Right hindlimb (tissue), 1 donor: ENCODE data around the gene RNF217.
A peak's percentile ranks its signal among the peaks of the same experiment; 100 is the strongest.
"Not testable (repeated sequence)": the region's sequence is repeated elsewhere in the genome, so short reads cannot be mapped to it uniquely, and the experiment has no call there.

Experiments used
- DNase-seq: peaks from one replicate; pipeline ENCODE4 v3.0.0-alpha.2; 2018

RNF217 gene

DNA sequence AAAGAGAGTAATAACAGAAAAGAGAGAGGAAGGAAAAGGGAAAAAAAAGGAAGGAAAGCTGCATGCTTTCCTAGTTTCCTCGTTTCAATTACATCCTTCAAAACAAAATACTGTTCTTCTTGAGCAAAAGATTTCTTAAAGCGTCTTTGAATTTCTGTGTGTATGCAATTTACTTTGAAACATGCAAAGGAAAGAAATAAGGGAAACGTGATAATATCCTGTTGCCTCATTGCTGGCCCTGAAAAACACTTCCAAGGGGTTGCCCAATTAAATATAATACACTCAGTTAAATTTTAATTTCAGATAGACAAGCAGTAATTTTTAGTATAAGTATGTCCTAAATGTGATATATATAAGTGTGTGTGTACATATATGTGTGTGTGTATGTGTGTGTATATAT lies 140.2 kb downstream of the RNF217 start:
- DNase-seq: no peak

DNA sequence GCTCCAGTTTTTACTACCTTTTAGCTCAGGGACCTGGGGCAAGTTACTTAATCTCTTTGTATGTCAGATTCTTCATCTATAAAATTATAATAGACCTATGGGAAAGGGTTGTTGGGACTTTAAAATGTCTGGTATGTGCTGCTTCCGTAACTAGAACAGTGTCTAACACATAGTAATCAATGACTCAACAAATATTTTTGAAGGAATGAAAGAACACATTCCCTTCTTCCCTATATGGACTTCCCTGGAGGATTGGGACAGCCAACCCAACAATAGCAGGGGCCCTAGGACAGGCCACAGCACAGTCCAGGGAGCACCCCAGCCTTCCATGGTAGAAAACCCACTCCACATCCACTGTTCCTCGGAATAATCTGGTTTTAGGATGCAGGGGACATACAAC lies 140.7 kb downstream of the RNF217 start:
- no peak for DNase-seq

DNA sequence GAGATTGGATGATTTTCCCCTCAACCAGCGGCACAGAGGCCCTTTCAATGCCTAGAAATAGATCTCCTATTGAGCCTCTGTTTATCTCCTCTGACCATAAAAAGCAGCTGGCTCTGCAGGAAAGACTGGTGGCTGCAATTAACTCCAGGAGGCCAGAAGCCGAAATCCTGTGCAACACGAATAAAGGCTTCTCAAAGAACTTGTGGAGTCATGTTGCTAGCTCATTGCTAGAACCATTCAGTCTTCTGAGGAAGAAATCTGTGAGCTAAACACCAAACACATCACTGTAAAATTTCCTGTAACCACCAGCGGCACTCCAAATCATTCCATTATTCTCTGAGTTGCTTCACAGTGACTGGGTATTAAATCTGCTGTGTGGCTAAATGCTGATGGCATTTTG lies 142.2 kb downstream of the RNF217 start:
- no peak for DNase-seq

- no peak for DNase-seq
Measured at GRCh38 chr6:125107048-125107447, 144.8 kb downstream of the RNF217 start.

GRCh38 chr6:125107896-125108295 lies 145.7 kb downstream of the RNF217 start:
- no peak for DNase-seq

GRCh38 chr6:125110056-125110455 lies 147.8 kb downstream of the RNF217 start:
- DNase-seq: no peak

- no peak for DNase-seq
Measured at GRCh38 chr6:125111219-125111983, 149.2 kb downstream of the RNF217 start.

DNA sequence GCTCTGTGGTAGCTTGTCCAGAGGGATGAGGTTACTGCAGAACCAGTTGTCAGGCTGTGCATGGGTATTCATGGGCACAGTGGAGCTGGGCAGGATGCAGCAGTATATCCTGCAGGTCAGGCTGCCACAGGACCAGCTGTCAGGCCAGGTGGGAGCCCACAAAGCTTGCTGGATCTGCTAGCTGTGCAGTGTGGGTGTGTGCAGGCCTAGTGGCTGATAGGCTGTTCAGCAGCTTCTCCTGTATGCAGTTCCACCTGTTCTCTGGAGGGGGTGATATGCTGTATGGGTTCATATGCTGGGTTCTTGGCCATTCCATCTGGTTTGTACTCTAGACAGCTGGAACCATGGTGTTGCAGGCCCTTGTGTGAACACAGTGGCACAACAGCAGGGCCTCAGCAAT lies 150.7 kb downstream of the RNF217 start:
- no peak for DNase-seq

DNA sequence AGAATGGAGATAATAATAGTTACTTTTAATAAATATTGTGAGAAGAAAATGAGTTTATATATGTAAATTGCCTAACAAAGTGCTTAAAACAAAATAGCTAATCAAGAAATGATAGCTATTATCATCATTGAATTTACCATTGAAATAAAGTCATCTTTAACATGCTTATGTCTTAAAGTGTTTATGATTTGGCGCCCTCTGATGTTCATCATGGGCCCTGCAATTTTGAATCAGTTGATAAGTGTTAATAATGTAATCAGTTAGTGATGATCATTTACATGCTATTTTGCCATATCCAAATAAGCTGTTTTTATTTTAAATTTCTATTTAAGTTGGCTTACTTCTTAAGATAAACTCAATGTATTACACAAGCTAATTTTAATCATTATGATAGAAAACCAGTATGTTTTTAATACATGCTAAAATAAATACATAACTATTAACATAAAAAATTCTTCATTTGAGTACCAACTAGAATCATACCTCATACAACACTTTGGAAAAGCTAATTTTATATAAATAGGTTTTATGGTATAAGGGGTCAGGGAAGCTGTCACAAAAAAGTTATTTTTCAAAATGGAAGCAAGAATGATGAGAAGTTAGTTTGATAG lies 152.1 kb downstream of the RNF217 start:
- DNase-seq: peak; percentile 38

DNA sequence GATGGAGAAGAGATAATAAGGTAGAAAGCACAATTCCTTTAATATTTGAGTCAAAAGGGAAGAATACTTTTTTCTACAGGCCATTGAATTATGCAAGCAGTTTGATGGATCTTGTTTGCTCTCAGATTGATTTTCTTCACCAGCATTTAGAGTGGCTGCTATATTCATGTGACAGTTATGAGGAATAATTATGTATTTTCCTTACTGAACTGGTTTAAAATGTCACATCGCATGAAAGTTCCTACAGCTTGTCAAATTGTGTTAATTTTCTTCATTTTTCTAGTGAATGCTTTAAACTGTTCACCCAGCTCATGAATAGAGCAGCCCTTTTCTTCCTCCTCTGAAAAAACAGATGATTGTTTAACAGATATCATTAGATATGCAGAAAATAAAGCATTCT lies 153.9 kb downstream of the RNF217 start:
- no peak for DNase-seq

DNA sequence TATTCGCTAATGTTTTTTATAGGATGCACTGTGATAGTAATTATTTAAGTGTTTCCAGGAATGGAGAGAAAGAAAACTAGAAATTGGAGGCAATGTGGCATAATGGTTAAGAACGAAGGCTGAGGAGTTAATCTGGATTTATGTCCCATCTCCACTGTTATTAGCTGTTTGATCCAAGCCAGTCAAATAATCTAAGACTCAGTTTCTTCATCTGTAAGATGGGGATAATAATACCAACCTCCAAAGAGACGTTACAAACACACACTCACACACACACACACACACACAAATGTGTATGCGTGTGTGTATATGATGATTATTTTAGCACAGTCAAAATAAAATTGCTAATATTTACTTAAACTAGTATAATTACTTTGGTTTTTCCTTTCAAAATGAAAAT lies 154.5 kb downstream of the RNF217 start:
- no peak for DNase-seq

DNA sequence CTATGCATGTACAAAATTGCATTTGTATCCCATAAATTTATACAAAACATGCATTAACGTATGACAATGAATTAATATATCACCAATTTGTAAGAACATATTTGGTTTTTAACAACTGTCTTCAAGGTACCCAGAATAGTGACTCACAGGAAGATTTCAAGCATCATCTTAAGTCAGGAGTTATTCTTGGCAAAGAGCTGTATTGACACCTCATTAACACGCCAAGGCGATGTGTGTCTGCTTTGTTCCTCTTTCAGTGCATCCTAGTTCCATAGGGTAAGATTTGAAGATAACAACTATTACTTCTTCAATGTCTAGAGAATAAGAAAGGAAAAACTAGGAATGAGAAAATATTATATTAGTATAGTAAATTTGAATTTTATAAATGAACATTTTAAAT lies 155.6 kb downstream of the RNF217 start:
- DNase-seq: no peak

- no peak for DNase-seq
Measured at GRCh38 chr6:125120054-125120590, 157.9 kb downstream of the RNF217 start.

- DNase-seq: no peak
Measured at GRCh38 chr6:125121894-125122293, 159.7 kb downstream of the RNF217 start.

- DNase-seq: no peak
Measured at GRCh38 chr6:125123051-125123450, 160.8 kb downstream of the RNF217 start.

DNA sequence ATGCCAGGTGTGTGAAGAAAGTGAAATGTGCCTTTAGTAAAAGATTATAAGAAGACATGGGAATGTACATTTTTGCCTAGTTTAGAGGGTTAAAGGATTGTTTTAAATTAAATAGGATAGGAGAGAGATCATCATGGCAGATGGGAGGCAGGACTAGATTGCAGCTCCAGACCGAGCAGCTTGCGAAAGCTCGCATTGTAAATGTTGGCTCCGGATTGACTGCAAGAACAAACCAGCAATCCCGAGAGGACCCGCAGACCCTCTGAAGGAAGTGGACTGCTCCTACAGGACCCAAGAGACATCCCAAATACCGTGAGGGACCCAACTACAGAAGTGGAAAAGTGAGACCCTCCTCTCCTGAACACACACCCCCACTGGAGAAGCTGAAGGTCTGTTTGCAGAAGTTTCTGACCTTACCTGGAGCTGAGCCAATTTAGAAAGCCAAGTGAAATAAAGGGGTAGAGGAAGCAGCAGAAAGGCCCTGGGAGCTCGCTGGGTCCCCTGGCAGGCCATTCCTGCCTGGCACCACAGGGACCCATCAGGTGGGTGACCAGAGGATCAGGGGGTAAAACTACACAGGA lies 161.3 kb downstream of the RNF217 start:
- DNase-seq: no peak

- DNase-seq: no peak
Measured at GRCh38 chr6:125124049-125124669, 161.9 kb downstream of the RNF217 start.

DNA sequence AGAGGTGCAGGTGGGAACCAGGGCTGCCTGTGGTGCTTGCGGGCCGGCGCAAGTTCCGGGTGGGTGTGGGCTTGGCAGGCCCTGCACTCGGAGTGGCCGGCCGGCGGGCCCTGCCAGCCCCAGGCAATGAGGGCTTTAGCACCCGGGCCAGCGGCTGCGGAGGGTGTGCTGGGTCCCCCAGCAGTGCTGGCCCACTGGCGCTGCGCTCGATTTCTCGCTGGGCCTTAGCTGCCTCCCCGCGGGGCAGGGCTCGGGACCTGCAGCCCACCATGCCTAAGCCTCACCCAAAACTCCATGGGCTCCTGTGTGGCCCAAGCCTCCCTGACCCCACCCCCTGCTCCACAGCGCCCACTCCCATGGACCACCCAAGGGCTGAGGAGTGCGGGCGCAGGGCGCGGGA lies 163.6 kb downstream of the RNF217 start:
- not testable (repeated sequence) for DNase-seq

- DNase-seq: no peak
Measured at GRCh38 chr6:125129354-125129753, 167.1 kb downstream of the RNF217 start.

DNA sequence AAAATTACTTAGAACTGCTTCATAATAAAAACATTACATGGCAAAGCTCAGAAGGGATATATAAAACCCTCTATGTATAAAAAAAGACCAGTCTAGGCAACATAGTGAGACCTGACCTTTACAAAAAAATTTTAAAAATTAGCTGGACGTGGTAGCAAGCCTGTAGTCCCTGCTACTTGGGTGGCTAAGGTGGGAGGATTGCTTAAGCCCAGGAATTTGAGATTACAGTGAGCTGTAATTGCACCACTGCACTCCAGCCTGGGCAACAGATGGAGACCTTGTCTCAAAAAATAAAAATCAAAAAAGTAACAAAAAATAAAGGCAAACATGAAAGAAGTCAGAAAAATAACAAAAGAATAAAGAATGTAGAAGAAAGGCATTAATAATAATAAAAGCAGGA lies 169.8 kb downstream of the RNF217 start:
- DNase-seq: no peak

DNA sequence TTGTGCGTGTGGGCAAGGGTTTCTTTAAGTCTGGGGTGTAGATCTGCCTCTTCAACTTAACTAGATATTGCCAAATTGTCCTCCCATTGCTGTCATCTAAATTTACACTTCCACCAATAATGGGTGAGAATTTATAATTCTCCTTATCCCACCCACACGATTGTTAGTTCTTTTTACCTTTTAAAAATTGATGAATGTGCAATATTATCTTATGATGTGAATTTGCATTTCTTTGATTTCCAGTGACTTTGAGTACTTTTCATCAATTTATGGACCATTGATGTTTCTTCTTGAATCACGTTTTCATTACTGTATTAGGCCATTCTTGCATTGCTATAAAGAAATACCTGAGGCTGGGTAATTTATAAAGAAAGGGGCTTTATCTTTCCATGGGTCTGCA lies 174.1 kb downstream of the RNF217 start:
- no peak for DNase-seq

DNA sequence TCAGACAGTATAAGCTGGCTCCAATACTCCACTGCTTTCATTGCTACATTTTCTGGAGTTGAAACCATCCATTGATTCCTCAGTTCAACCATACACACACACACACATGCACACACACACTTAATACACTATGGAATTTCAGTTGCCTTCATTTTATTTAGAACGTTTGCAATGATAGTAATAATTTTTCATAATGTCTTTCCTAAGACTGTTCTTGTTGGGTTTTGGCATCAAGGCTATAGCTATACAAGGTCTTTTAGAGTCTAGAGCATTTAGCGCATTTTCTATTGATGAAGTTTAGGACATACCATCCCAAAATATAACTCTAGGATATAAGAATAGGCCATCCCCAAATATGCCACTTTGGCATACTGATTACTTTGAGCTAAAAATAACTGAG lies 175.8 kb downstream of the RNF217 start:
- DNase-seq: no peak

DNA sequence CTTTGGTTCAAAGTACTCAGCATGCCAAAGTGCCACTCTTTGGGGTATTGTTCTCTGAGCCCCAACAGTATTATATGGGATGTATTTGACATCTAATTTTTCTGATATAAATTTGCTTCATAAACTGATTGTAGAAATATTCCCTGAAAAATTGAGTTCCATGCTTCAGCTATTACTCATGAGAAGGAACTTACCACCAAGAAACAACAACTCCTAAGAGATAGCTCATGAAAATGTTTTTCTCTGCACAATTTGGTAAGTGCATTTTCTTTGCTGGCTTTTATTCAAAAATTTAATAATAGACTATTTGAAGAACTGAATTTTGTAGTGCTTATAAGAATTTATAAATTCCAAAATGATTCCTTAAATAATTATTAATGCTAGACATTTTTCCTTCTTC lies 178.6 kb downstream of the RNF217 start:
- no peak for DNase-seq
